SK-N-SH (cell line): ENCODE measurements around the gene EIPR1. TPM values are rescaled to one million over a fixed set of nuclear protein-coding genes. Genes with fewer than 3 reads are reported as not detected.
A peak's percentile ranks its signal among the peaks of the same experiment; 100 is the strongest.

Source experiments
- CTCF ChIA-PET: fragments of 300-600, 350-600 bp; formaldehyde crosslinking; extraction: SDS; loops from one replicate; lab custom pipeline; 2021; lab: Yijun Ruan, JAX
- POLR2A ChIA-PET: fragments of 350-600 bp; sonication (Branson Sonifier 250); formaldehyde crosslinking; extraction: SDS; loops from one replicate; lab custom pipeline; 2020; ENCODE audit warnings: antibody characterized with exemption, inconsistent platforms; lab: Yijun Ruan, JAX
- DNase-seq: peaks from one replicate; pipeline ENCODE4 v3.0.0; 2012
- H2AFZ ChIP-seq: fragments of 200-600 bp; sonication (generic); 2 replicates; pipeline ENCODE4 v1.8.1; 2016; ENCODE audit warnings: antibody characterized with exemption, mild to moderate bottlenecking, low read depth
- H3F3A ChIP-seq: fragments of 200-600 bp; sonication (generic); replicated peaks from 2 replicates; pipeline ENCODE3; 2016; ENCODE audit warnings: antibody characterized with exemption, mild to moderate bottlenecking; ENCODE audit not compliant: insufficient read depth
- H3K27ac ChIP-seq, 2 experiments: fragments of 200-500 bp in 1 of 2; fragments of 200-600 bp in 1 of 2; sonication (Bioruptor generic) in 1 of 2; sonication (generic), shearing (Covaris generic) in 1 of 2; 2 replicates each; pipeline versions ENCODE4 v1.5.1 to v1.6.1; 2014 to 2016; ENCODE audit warnings: low read depth in 2 of 2, inconsistent platforms in 1 of 2, low read length in 1 of 2, mild to moderate bottlenecking in 1 of 2, mixed read lengths in 1 of 2
- H3K27me3 ChIP-seq: fragments of 200-600 bp; sonication (generic), shearing (Covaris generic); 2 replicates; pipeline ENCODE4 v1.6.1; 2016; ENCODE audit warnings: mixed run types; ENCODE audit not compliant: insufficient read depth
- H3K36me3 ChIP-seq, 2 experiments: fragments of 200-500 bp in 1 of 2; fragments of 200-600 bp in 1 of 2; sonication (Bioruptor generic) in 1 of 2; sonication (generic) in 1 of 2; replicated peaks in 1 of 2; 2 replicates each; pipeline versions ENCODE3 to v1.5.1; 2014 to 2016; ENCODE audit warnings: low read length in 1 of 2, mild to moderate bottlenecking in 1 of 2; ENCODE audit not compliant: insufficient read depth in 2 of 2, control insufficient read depth in 1 of 2
- H3K4me1 ChIP-seq, 2 experiments: fragments of 200-500 bp in 1 of 2; fragments of 200-600 bp in 1 of 2; sonication (Bioruptor generic) in 1 of 2; sonication (generic), shearing (Covaris generic) in 1 of 2; 2 replicates each; pipeline versions ENCODE4 v1.5.1 to v1.6.1; 2014 to 2016; ENCODE audit warnings: low read depth in 1 of 2, low read length in 1 of 2, mixed run types in 1 of 2; ENCODE audit not compliant: insufficient read depth in 2 of 2, control insufficient read depth in 1 of 2
- H3K4me2 ChIP-seq: fragments of 200-600 bp; sonication (generic), shearing (Covaris generic); 2 replicates; pipeline ENCODE4 v1.6.1; 2017; ENCODE audit warnings: mixed run types
- H3K4me3 ChIP-seq, 2 experiments: fragments of 200-500 bp in 1 of 2; fragments of 200-600 bp in 1 of 2; sonication (Bioruptor generic) in 1 of 2; sonication (generic), shearing (Covaris generic) in 1 of 2; 2 replicates each; pipeline versions ENCODE4 v1.5.1 to v1.8.1; 2014 to 2016; ENCODE audit warnings: low read depth in 2 of 2, inconsistent platforms in 1 of 2, low read length in 1 of 2, mild to moderate bottlenecking in 1 of 2, mixed read lengths in 1 of 2, moderate library complexity in 1 of 2
- H3K79me2 ChIP-seq: fragments of 200-600 bp; sonication (generic); 2 replicates; pipeline ENCODE4 v1.8.1; 2017; ENCODE audit warnings: mild to moderate bottlenecking; ENCODE audit not compliant: insufficient read depth
- H3K9ac ChIP-seq: fragments of 200-600 bp; sonication (generic); 2 replicates; pipeline ENCODE4 v1.6.1; 2017; ENCODE audit warnings: mixed run types
- H3K9me2 ChIP-seq: fragments of 200-600 bp; sonication (generic); 2 replicates; pipeline ENCODE4 v1.6.1; 2017; ENCODE audit warnings: mixed run types
- H3K9me3 ChIP-seq: fragments of 200-600 bp; sonication (generic); 2 replicates; pipeline ENCODE4 v1.6.1; 2017; ENCODE audit warnings: mixed run types, mild to moderate bottlenecking, moderate library complexity
- H4K20me1 ChIP-seq: fragments of 200-600 bp; sonication (generic); 2 replicates; pipeline ENCODE4 v1.6.1; 2017; ENCODE audit warnings: mild to moderate bottlenecking, mixed run types; ENCODE audit not compliant: insufficient read depth
- CHD2 ChIP-seq: fragments of 150-350 bp; IDR thresholded peaks from 2 replicates; pipeline ENCODE4 v1.6.1; 2018; ENCODE audit warnings: low read length; ENCODE audit not compliant: partially characterized antibody
- ELF1 ChIP-seq: IDR thresholded peaks from 2 replicates; pipeline ENCODE4 v1.4.0; 2012
- EP300 ChIP-seq, 2 experiments: IDR thresholded peaks; 2 replicates each; pipeline versions ENCODE4 v1.4.0 to v1.6.1; 2012; ENCODE audit warnings: borderline replicate concordance in 1 of 2, low read depth in 1 of 2, low read length in 1 of 2
- EZH2phosphoT487 ChIP-seq: fragments of 200-600 bp; sonication (generic); IDR thresholded peaks from 2 replicates; pipeline ENCODE4 v1.6.1; 2017; ENCODE audit warnings: low read depth, mixed run types, mild to moderate bottlenecking, antibody characterized with exemption, moderate library complexity, borderline replicate concordance
- FOSL2 ChIP-seq: IDR thresholded peaks from 2 replicates; pipeline ENCODE4 v1.4.0; 2012; ENCODE audit warnings: low read depth, mild to moderate bottlenecking, moderate library complexity, borderline replicate concordance
- FOXJ3 ChIP-seq: sonication (generic); formaldehyde crosslinking; IDR thresholded peaks from 2 replicates; pipeline ENCODE4 v1.5.1; 2020; ENCODE audit warnings: mild to moderate bottlenecking, missing genetic modification reagents
- GATA2 ChIP-seq: sonication (generic); formaldehyde crosslinking; IDR thresholded peaks from 2 replicates; pipeline ENCODE4 v1.5.0; 2020; ENCODE audit warnings: mild to moderate bottlenecking, missing genetic modification reagents
- JUND ChIP-seq: IDR thresholded peaks from 2 replicates; pipeline ENCODE4 v1.4.0; 2012
- MXI1 ChIP-seq: IDR thresholded peaks from 2 replicates; pipeline ENCODE4 v1.6.1; 2012; ENCODE audit warnings: mild to moderate bottlenecking, low read depth, low read length, improper control_type of control experiment
- NRF1 ChIP-seq: IDR thresholded peaks from 2 replicates; pipeline ENCODE4 v1.6.1; 2012; ENCODE audit warnings: low read depth, mild to moderate bottlenecking, low read length
- POLR2AphosphoS5 ChIP-seq: IDR thresholded peaks from 2 replicates; pipeline ENCODE4 v1.6.1; 2012; ENCODE audit warnings: low read depth, low read length
- RCOR1 ChIP-seq: fragments of 150-350 bp; IDR thresholded peaks from 2 replicates; pipeline ENCODE4 v1.6.1; 2017; ENCODE audit warnings: antibody characterized with exemption, low read length
- RXRA ChIP-seq: IDR thresholded peaks from 2 replicates; pipeline ENCODE4 v1.4.0; 2012; ENCODE audit warnings: low read depth, mild to moderate bottlenecking, borderline replicate concordance
- SIN3A ChIP-seq: IDR thresholded peaks from 2 replicates; pipeline ENCODE4 v1.6.1; 2012; ENCODE audit warnings: low read depth, mild to moderate bottlenecking, low read length, moderate library complexity, borderline replicate concordance
- SMC3 ChIP-seq: IDR thresholded peaks from 2 replicates; pipeline ENCODE4 v1.6.1; 2012; ENCODE audit warnings: low read depth, low read length, improper control_type of control experiment
- TAF1 ChIP-seq: IDR thresholded peaks from 2 replicates; pipeline ENCODE4 v1.6.1; 2012; ENCODE audit warnings: low read depth, mild to moderate bottlenecking, low read length, moderate library complexity, borderline replicate concordance
- USF1 ChIP-seq: IDR thresholded peaks from 2 replicates; pipeline ENCODE4 v1.4.0; 2012; ENCODE audit warnings: low read depth, borderline replicate concordance
- WGBS: methylation state at CpG from one replicate; pipeline ENCODE4 v1.1.6; 2017; ENCODE audit warnings: low lambda C conversion rate; 5-methylcytosine and 5-hydroxymethylcytosine counted together
- polyA plus RNA-seq, 3 experiments: library from polyadenylated mRNA; depleted of rRNA; stranded (reverse); fragments of >200 nt; gene quantifications; 2 replicates each; pipeline ENCODE4 v1.2.3, GENCODE V29; 2012
- TF ChIP-seq, protein P1 (sequence below): IDR thresholded peaks from 2 replicates; pipeline ENCODE4; 2012
- TF ChIP-seq, protein P2 (sequence below): IDR thresholded peaks from 2 replicates; pipeline ENCODE4 v1.4.0; 2012; ENCODE audit warnings: low read depth
- TF ChIP-seq, protein P3 (sequence below): fragments of 200-600 bp; sonication (generic); IDR thresholded peaks from 2 replicates; pipeline ENCODE4 v1.6.1; 2017; ENCODE audit warnings: antibody characterized with exemption, mild to moderate bottlenecking, moderate library complexity
- TF ChIP-seq, protein P4 (sequence below): fragments of 150-350 bp; IDR thresholded peaks from 2 replicates; pipeline ENCODE4 v1.6.1; 2016; ENCODE audit warnings: mild to moderate bottlenecking, low read depth, low read length

The EIPR1 gene
- polyA plus RNA-seq, 1 of the 3 experiments (the other 2 are of a cell fraction): 85.9 TPM

GRCh38 chr2:3162442-3163077 lies 215.1 kb downstream of the EIPR1 start (continued):
- TF ChIP-seq TAF1: no peak
- no peak for TF ChIP-seq ELF1
- TF ChIP-seq, protein P1, sequence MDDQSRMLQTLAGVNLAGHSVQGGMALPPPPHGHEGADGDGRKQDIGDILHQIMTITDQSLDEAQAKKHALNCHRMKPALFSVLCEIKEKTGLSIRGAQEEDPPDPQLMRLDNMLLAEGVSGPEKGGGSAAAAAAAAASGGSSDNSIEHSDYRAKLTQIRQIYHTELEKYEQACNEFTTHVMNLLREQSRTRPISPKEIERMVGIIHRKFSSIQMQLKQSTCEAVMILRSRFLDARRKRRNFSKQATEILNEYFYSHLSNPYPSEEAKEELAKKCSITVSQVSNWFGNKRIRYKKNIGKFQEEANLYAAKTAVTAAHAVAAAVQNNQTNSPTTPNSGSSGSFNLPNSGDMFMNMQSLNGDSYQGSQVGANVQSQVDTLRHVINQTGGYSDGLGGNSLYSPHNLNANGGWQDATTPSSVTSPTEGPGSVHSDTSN: no peak

DNA sequence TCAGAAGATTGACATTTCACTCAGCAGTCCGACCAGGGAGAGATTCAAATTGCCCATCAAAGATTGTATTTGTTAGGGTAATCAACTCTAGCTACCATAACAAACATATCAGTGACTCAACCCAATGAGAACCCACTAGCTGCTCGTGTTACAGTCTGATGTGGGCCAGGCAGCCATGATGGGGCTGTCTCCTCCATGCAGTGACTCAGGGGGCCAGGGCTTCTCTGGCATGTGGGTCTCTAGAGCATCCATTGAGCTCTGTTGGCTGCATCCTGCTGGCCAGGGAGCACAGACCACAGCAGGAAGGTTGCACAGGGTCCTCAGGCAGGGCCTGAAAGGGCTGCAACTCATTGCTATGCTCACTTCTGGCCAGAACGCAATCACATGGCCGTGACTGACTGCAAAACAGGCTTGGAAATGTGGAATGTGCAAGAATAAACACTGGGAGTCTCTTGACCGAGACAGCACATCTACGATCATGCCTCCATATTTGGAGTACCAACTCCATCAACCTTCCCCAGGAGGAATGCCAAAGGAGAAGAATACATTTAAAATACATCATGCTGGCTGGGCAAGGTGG lies 216.8 kb downstream of the EIPR1 start:
- Histone ChIP-seq H4K20me1 (no peaks in the 10 kb centered on the region), H3K4me1 (no peaks in the 10 kb centered on the region; a peak in 1 of 4 replicates), H3F3A (no peaks in the 10 kb centered on the region), H2AFZ (no peak overlapping the region), H3K4me2 (no peak overlapping the region), H3K9me3 (no peaks in the 10 kb centered on the region), H3K9me2 (no peaks in the 10 kb centered on the region), H3K4me3 (no peak overlapping the region), H3K79me2 (no peaks in the 10 kb centered on the region), H3K9ac (no peak overlapping the region), H3K36me3 (no peaks in the 10 kb centered on the region), H3K27ac (no peak overlapping the region), H3K27me3 (no peaks in the 10 kb centered on the region)
- DNase-seq: no peak
- POLR2A ChIA-PET: no interaction called here
- CTCF ChIA-PET: interaction anchor here (1.8 kb wide), 1 partner anchor 10 kb away, joined by 7 read pairs; no protein-coding TSS in a partner anchor
- TF ChIP-seq USF1 (no peak), RXRA (no peak), MXI1 (no peak), EZH2phosphoT487 (no peak), TAF1 (no peak), JUND (no peak), SIN3A (no peak), NRF1 (no peak), ELF1 (no peak)
- TF ChIP-seq, protein P2, sequence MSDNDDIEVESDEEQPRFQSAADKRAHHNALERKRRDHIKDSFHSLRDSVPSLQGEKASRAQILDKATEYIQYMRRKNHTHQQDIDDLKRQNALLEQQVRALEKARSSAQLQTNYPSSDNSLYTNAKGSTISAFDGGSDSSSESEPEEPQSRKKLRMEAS: no peak
- WGBS: 93% methylated on average over 6 of the region's 6 CpGs

DNA sequence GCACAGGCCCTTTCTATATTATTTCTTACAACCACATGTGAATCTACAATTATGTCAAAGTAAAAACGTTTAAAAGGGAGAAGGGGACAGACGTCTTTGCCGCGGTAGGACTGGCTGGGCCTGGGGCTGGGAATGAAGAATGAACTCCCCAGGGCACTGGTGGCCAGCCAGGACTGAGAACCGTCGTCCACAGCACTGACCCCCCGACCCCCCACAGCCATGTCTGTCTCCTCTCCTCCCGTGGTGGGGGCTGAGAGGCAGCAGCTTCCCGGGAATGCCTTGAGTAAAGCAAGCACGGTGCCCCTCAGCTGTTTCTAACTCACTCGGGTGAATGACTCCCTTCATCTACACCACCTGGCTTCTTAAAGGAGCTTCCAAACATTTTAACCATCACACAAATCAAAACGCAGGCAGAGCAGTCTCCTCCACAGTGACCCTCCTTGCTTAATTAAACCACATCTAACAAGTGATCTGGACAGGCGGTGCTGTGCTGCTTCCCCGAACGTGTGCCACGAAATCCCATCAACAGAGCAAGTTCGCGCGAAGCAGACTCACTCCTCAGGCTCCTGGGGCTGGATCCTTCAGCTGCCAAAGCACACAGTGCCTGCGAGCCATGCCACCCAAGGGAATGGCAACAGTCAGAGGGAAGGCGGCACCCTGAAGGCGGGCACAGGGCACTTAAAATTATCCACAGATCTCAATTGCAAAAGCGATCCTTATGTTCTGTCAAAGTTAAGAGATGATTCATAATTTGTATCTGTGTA lies 217.7 kb downstream of the EIPR1 start:
- no peak overlapping the region for H3K27ac ChIP-seq
- no peaks in the 10 kb centered on the region for H3F3A ChIP-seq
- H3K9ac ChIP-seq: no peak overlapping the region
- H3K9me2 ChIP-seq: no peaks in the 10 kb centered on the region
- no peaks in the 10 kb centered on the region for H3K79me2 ChIP-seq
- no peak overlapping the region for H3K4me2 ChIP-seq
- WGBS: 86% methylated on average over 22 of the region's 23 CpGs
- ChIA-PET CTCF (interaction anchor here (1.5 to 1.8 kb wide), 2 partner anchors 9 to 10 kb away, joined by 3 to 7 read pairs; no protein-coding TSS in a partner anchor), POLR2A (no interaction called here)
- no peaks in the 10 kb centered on the region for H3K27me3 ChIP-seq
- no peaks in the 10 kb centered on the region for H3K36me3 ChIP-seq
- H3K9me3 ChIP-seq: no peaks in the 10 kb centered on the region
- H3K4me1 ChIP-seq: no peaks in the 10 kb centered on the region; a peak in 1 of 4 replicates
- H2AFZ ChIP-seq: no peak overlapping the region
- no peak overlapping the region for H3K4me3 ChIP-seq
- H4K20me1 ChIP-seq: no peaks in the 10 kb centered on the region
- DNase-seq: peak; percentile 20
- no peak for TF ChIP-seq GATA2 (CRISPR knock-in tag)
- TF ChIP-seq RCOR1: no peak
- no peak for TF ChIP-seq CHD2
- TF ChIP-seq FOSL2: no peak
- no peak for TF ChIP-seq EP300 (IDR thresholded peaks at IDR 0.05; ENCODE audit: borderline replicate concordance in 1 of 2, low read depth in 1 of 2, low read length in 1 of 2)
- TF ChIP-seq, protein P3, sequence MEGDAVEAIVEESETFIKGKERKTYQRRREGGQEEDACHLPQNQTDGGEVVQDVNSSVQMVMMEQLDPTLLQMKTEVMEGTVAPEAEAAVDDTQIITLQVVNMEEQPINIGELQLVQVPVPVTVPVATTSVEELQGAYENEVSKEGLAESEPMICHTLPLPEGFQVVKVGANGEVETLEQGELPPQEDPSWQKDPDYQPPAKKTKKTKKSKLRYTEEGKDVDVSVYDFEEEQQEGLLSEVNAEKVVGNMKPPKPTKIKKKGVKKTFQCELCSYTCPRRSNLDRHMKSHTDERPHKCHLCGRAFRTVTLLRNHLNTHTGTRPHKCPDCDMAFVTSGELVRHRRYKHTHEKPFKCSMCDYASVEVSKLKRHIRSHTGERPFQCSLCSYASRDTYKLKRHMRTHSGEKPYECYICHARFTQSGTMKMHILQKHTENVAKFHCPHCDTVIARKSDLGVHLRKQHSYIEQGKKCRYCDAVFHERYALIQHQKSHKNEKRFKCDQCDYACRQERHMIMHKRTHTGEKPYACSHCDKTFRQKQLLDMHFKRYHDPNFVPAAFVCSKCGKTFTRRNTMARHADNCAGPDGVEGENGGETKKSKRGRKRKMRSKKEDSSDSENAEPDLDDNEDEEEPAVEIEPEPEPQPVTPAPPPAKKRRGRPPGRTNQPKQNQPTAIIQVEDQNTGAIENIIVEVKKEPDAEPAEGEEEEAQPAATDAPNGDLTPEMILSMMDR: no peak
- TF ChIP-seq FOXJ3 (CRISPR knock-in tag): no peak
- no peak for TF ChIP-seq POLR2AphosphoS5
- TF ChIP-seq SMC3: no peak
- TF ChIP-seq, protein P4, sequence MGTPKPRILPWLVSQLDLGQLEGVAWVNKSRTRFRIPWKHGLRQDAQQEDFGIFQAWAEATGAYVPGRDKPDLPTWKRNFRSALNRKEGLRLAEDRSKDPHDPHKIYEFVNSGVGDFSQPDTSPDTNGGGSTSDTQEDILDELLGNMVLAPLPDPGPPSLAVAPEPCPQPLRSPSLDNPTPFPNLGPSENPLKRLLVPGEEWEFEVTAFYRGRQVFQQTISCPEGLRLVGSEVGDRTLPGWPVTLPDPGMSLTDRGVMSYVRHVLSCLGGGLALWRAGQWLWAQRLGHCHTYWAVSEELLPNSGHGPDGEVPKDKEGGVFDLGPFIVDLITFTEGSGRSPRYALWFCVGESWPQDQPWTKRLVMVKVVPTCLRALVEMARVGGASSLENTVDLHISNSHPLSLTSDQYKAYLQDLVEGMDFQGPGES: no peak
- no peak for TF ChIP-seq ELF1
